Measurements from ENCODE around the gene LRP11. TPM values are rescaled to one million over a fixed set of nuclear protein-coding genes. Genes with fewer than 3 reads are reported as not detected.

The LRP11 gene
- polyA plus RNA-seq, 2 of the 4 experiments (the other 2 are of a cell fraction) = 48.9 to 57.7 TPM

- ATAC-seq (no peak), FAIRE-seq (no peak), DNase-seq (ENCODE audit: low read depth in 1 of 2, low spot score in 1 of 2) (no peak)
- Histone ChIP-seq H3K4me3 (no peak overlapping the region), H3K4me1 (no peaks in the 10 kb centered on the region), H3K4me2 (no peak overlapping the region), H3K9me3 (0 out of 3 replicates have a peak, but pooled peaks cover under 1% of the 10 kb centered on the region), H3K27ac (no peak overlapping the region)
- 69% methylated on average over 1 of the region's 1 CpG for WGBS (ENCODE audit: missing lambda C conversion rate)
- ChIA-PET CTCF (interaction anchor here (1.9 kb wide), 3 partner anchors 12 to 47 kb away, joined by 5 to 8 read pairs (median 6); no protein-coding TSS in a partner anchor), POLR2A (no interaction called here)
- TF ChIP-seq ATOH8 (CRISPR knock-in tag; IDR thresholded peaks at IDR 0.05; ENCODE audit: low read depth) (no peak), HOXB13 (CRISPR knock-in tag; IDR thresholded peaks at IDR 0.05; ENCODE audit: low read depth) (no peak), MAFK (IDR thresholded peaks at IDR 0.05; ENCODE audit: partially characterized antibody) (peak; percentile 10)
These were observed 13.5 kb upstream of the LRP11 start for GRCh38 chr6:149877659-149878058.

GRCh38 chr6:149876241-149876933, 12.2 kb upstream of the LRP11 start:
- CTCF ChIA-PET = interaction anchor here (1.2 to 1.9 kb wide), 3 partner anchors 11 to 42 kb away, joined by 3 to 8 read pairs (median 6); no protein-coding TSS in a partner anchor
- no peak overlapping the region for H3K4me3 ChIP-seq
- FAIRE-seq = no peak
- peaks cover 11% of the 10 kb centered on the region; the same call in 1 of the 3 replicates for H3K9me3 ChIP-seq
- H3K27ac ChIP-seq = no peak overlapping the region
- ATAC-seq = no peak
- H3K4me1 ChIP-seq = no peaks in the 10 kb centered on the region
- no peak overlapping the region for H3K4me2 ChIP-seq
- no peak for TF ChIP-seq ZSCAN20 (CRISPR knock-in tag; IDR thresholded peaks at IDR 0.05)
- no peak for TF ChIP-seq CEBPB (IDR thresholded peaks at IDR 0.05)
- TF ChIP-seq KDM1A (IDR thresholded peaks at IDR 0.05; ENCODE audit: low read depth) = no peak
- TF ChIP-seq REST (IDR thresholded peaks at IDR 0.05) = no peak
- TF ChIP-seq ELK1 (IDR thresholded peaks at IDR 0.05; ENCODE audit: low read depth, low read length) = no peak
- no peak for TF ChIP-seq CHD4 (IDR thresholded peaks at IDR 0.05; ENCODE audit: borderline replicate concordance)
- TF ChIP-seq KDM5A (IDR thresholded peaks at IDR 0.05) = no peak
- TF ChIP-seq EHF (CRISPR knock-in tag; IDR thresholded peaks at IDR 0.05) = no peak
- TF ChIP-seq NFE2L2 (conservative IDR thresholded peaks at IDR 0.05; ENCODE audit: low read length) = no peak
- no peak for TF ChIP-seq MAZ (IDR thresholded peaks at IDR 0.05; ENCODE audit: borderline replicate concordance, low read depth, low read length)
- TF ChIP-seq BCL3 (IDR thresholded peaks at IDR 0.05) = no peak
- no peak for TF ChIP-seq NR3C1 (IDR thresholded peaks at IDR 0.05)
- no peak for TF ChIP-seq RAD21 (conservative IDR thresholded peaks at IDR 0.05 in 1 of 2, IDR thresholded peaks at IDR 0.05 in 1 of 2)
- no peak for TF ChIP-seq FOXS1 (CRISPR knock-in tag; IDR thresholded peaks at IDR 0.05)
- no peak for TF ChIP-seq TFCP2L1 (CRISPR knock-in tag; IDR thresholded peaks at IDR 0.05)
- TF ChIP-seq CBX2 (IDR thresholded peaks at IDR 0.05; ENCODE audit: borderline replicate concordance, low read depth) = no peak
- DNase-seq (ENCODE audit: low read depth in 1 of 2, low spot score in 1 of 2) = no peak
- POLR2A ChIA-PET = no interaction called here
- 63% methylated on average over 3 of the region's 3 CpGs for WGBS (ENCODE audit: missing lambda C conversion rate)

All from A549 (cell line).